ENCODE results near the gene SCML1.

Gene SCML1

DNA sequence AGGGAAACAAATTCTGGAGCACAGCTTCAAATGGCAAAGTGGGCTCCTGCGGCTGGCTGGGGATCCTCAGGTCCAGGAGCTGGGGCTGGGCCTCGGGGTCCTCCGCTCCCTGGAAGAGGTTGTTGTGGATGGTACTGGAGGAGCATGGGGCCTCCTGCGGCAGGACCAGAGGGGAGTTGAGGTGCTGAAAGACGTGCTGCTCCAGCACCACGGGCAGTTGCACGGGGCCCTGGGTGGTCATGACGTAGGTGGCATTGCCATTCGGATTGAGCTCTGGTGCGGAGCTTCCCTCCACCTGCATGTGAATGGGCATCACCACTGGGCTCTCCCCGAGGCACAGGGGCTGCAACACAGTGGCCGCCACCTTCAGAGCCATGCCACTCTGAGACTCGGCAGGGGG, 64.1 kb downstream of the SCML1 start:
- no peak for DNase-seq

GRCh38 chrX:17802756-17803155, 65.5 kb downstream of the SCML1 start:
- DNase-seq = no peak

GRCh38 chrX:17803449-17803848, 66.2 kb downstream of the SCML1 start:
- DNase-seq = no peak
